ENCODE results near the gene BMPR1A.

Gene BMPR1A

GRCh38 chr10:86825366-86825765, 68.9 kb downstream of the BMPR1A start:
- TF ChIP-seq PATZ1 (CRISPR knock-in tag; IDR thresholded peaks at IDR 0.05; ENCODE audit: borderline replicate concordance) (no peak), GLIS3 (CRISPR knock-in tag; IDR thresholded peaks at IDR 0.05) (no peak), ARNTL (CRISPR knock-in tag; IDR thresholded peaks at IDR 0.05; ENCODE audit: borderline replicate concordance, low read depth) (no peak), OSR1 (CRISPR knock-in tag; IDR thresholded peaks at IDR 0.05) (no peak), CSDC2 (CRISPR knock-in tag; IDR thresholded peaks at IDR 0.05) (no peak), ZFP3 (CRISPR knock-in tag; IDR thresholded peaks at IDR 0.05) (no peak), TOX (CRISPR knock-in tag; IDR thresholded peaks at IDR 0.05; ENCODE audit: borderline replicate concordance) (no peak), ZNF70 (CRISPR knock-in tag; IDR thresholded peaks at IDR 0.05) (no peak), ESRRG (CRISPR knock-in tag; IDR thresholded peaks at IDR 0.05) (no peak), PPARA (CRISPR knock-in tag; IDR thresholded peaks at IDR 0.05; ENCODE audit: borderline replicate concordance) (no peak), ZC3H10 (CRISPR knock-in tag; IDR thresholded peaks at IDR 0.05) (no peak), ZFP30 (CRISPR knock-in tag; IDR thresholded peaks at IDR 0.05) (no peak), SNAI2 (CRISPR knock-in tag; IDR thresholded peaks at IDR 0.05) (no peak), ZNF565 (CRISPR knock-in tag; conservative IDR thresholded peaks at IDR 0.05; ENCODE audit: low read depth) (no peak), ISL1 (CRISPR knock-in tag; IDR thresholded peaks at IDR 0.05) (no peak), CSRNP3 (CRISPR knock-in tag; IDR thresholded peaks at IDR 0.05) (no peak), BACH2 (CRISPR knock-in tag; IDR thresholded peaks at IDR 0.05; ENCODE audit: borderline replicate concordance) (no peak)

GRCh38 chr10:86827639-86828038, 71.2 kb downstream of the BMPR1A start:
- TF ChIP-seq GLIS3 (CRISPR knock-in tag; IDR thresholded peaks at IDR 0.05) (no peak), SNAI2 (CRISPR knock-in tag; IDR thresholded peaks at IDR 0.05) (no peak), TCF4 (CRISPR knock-in tag; IDR thresholded peaks at IDR 0.05; ENCODE audit: borderline replicate concordance) (no peak), ZFP30 (CRISPR knock-in tag; IDR thresholded peaks at IDR 0.05) (no peak), POU6F1 (CRISPR knock-in tag; IDR thresholded peaks at IDR 0.05; ENCODE audit: borderline replicate concordance, low read depth) (no peak), ZNF70 (CRISPR knock-in tag; IDR thresholded peaks at IDR 0.05) (no peak), ZC3H10 (CRISPR knock-in tag; IDR thresholded peaks at IDR 0.05) (no peak), ZNF8 (CRISPR knock-in tag; IDR thresholded peaks at IDR 0.05) (no peak), CSDC2 (CRISPR knock-in tag; IDR thresholded peaks at IDR 0.05) (no peak), CSRNP3 (CRISPR knock-in tag; IDR thresholded peaks at IDR 0.05) (no peak), ARNTL (CRISPR knock-in tag; IDR thresholded peaks at IDR 0.05; ENCODE audit: borderline replicate concordance, low read depth) (no peak), PPARA (CRISPR knock-in tag; IDR thresholded peaks at IDR 0.05; ENCODE audit: borderline replicate concordance) (no peak), ESRRG (CRISPR knock-in tag; IDR thresholded peaks at IDR 0.05) (no peak)
- no peak for ATAC-seq

More at GRCh38 chr10:86825366-86825765, 68.9 kb downstream of the BMPR1A start:
- no peak for ATAC-seq

- TF ChIP-seq TOX (CRISPR knock-in tag; IDR thresholded peaks at IDR 0.05; ENCODE audit: borderline replicate concordance), result no peak
- TF ChIP-seq ZNF70 (CRISPR knock-in tag; IDR thresholded peaks at IDR 0.05), result no peak
- TF ChIP-seq RARB (CRISPR knock-in tag; IDR thresholded peaks at IDR 0.05), result no peak
- no peak for TF ChIP-seq CREB5 (CRISPR knock-in tag; IDR thresholded peaks at IDR 0.05; ENCODE audit: low read depth)
- no peak for TF ChIP-seq POU6F1 (CRISPR knock-in tag; IDR thresholded peaks at IDR 0.05; ENCODE audit: borderline replicate concordance, low read depth)
- no peak for ATAC-seq
These were observed 71.7 kb downstream of the BMPR1A start for GRCh38 chr10:86828145-86828544.

Data from SK-N-SH treated with all-trans-retinoic acid at 6 μM for 48 hours (cell line).